IPS-18a (cell line): ENCODE results near the gene LPAR1.

Source experiments
- H3K27ac ChIP-seq: one replicate; pipeline ENCODE4 v1.5.1; 2013; ENCODE audit warnings: low read length
- H3K27me3 ChIP-seq: one replicate; pipeline ENCODE4 v1.6.1; 2013; ENCODE audit warnings: mild to moderate bottlenecking, low read length; ENCODE audit not compliant: control insufficient read depth, insufficient read depth
- H3K36me3 ChIP-seq: one replicate; pipeline ENCODE4 v1.6.1; 2013; ENCODE audit warnings: low read depth, low read length; ENCODE audit not compliant: control insufficient read depth
- H3K4me1 ChIP-seq: one replicate; pipeline ENCODE4 v1.6.1; 2013; ENCODE audit warnings: low read depth, low read length; ENCODE audit not compliant: control insufficient read depth
- H3K4me3 ChIP-seq: one replicate; pipeline ENCODE4 v1.5.1; 2013; ENCODE audit warnings: low read length
- H3K9ac ChIP-seq: one replicate; pipeline ENCODE4 v1.6.1; 2013; ENCODE audit warnings: mild to moderate bottlenecking, low read length, moderate library complexity
- H3K9me3 ChIP-seq: one replicate; pipeline ENCODE4 v1.6.1; 2013; ENCODE audit warnings: low read depth, low read length; ENCODE audit not compliant: control insufficient read depth

Gene LPAR1

GRCh38 chr9:110932863-110933262, 105.4 kb downstream of the LPAR1 start:
- no peaks in the 10 kb centered on the region for H3K36me3 ChIP-seq
- no peaks in the 10 kb centered on the region for H3K9me3 ChIP-seq
- H3K27me3 ChIP-seq, result no peaks in the 10 kb centered on the region
- no peak overlapping the region for H3K27ac ChIP-seq
- H3K4me3 ChIP-seq, result no peak overlapping the region
- H3K4me1 ChIP-seq, result no peaks in the 10 kb centered on the region
- no peak overlapping the region for H3K9ac ChIP-seq

- Histone ChIP-seq H3K9me3 (no peaks in the 10 kb centered on the region), H3K27me3 (no peaks in the 10 kb centered on the region), H3K4me1 (no peaks in the 10 kb centered on the region), H3K27ac (no peak overlapping the region), H3K9ac (no peak overlapping the region), H3K4me3 (no peak overlapping the region), H3K36me3 (no peaks in the 10 kb centered on the region)
Measured at GRCh38 chr9:110928599-110928998, 109.7 kb downstream of the LPAR1 start.

- Histone ChIP-seq H3K4me3 (no peak overlapping the region), H3K36me3 (no peaks in the 10 kb centered on the region), H3K9ac (no peak overlapping the region), H3K4me1 (no peaks in the 10 kb centered on the region), H3K9me3 (no peaks in the 10 kb centered on the region), H3K27me3 (no peaks in the 10 kb centered on the region), H3K27ac (no peak overlapping the region)
Measured at GRCh38 chr9:110926828-110927487, 111.3 kb downstream of the LPAR1 start.

DNA sequence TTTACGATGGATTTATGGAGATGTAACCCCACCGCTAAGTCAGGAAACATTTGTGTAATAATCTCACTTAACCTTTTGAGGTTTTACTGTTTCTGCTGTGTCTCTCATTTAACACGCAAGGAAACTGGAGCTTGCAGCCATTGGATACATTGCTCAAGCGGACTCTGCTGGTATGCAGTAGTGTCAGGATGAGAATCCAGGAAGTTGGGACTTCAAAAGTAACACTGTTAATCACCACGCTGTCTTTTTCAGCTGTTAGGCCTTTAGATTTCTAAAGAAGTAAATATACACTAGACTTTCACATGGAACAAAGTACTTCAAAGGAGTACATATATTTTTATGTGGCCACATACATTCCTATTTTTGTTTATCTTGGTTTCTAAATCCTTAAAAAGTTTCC, 114.7 kb downstream of the LPAR1 start:
- Histone ChIP-seq H3K4me1 (no peaks in the 10 kb centered on the region), H3K4me3 (no peak overlapping the region), H3K27me3 (no peaks in the 10 kb centered on the region)

GRCh38 chr9:110922145-110922544, 116.1 kb downstream of the LPAR1 start:
- Histone ChIP-seq H3K4me3 (no peak overlapping the region), H3K9me3 (no peaks in the 10 kb centered on the region), H3K4me1 (no peaks in the 10 kb centered on the region), H3K27me3 (no peaks in the 10 kb centered on the region), H3K36me3 (no peaks in the 10 kb centered on the region), H3K27ac (no peak overlapping the region), H3K9ac (no peak overlapping the region)

More for the DNA sequence above, 114.7 kb downstream of the LPAR1 start:
- H3K9ac ChIP-seq, result no peak overlapping the region
- H3K36me3 ChIP-seq, result no peaks in the 10 kb centered on the region
- H3K27ac ChIP-seq, result no peak overlapping the region
- no peaks in the 10 kb centered on the region for H3K9me3 ChIP-seq

DNA sequence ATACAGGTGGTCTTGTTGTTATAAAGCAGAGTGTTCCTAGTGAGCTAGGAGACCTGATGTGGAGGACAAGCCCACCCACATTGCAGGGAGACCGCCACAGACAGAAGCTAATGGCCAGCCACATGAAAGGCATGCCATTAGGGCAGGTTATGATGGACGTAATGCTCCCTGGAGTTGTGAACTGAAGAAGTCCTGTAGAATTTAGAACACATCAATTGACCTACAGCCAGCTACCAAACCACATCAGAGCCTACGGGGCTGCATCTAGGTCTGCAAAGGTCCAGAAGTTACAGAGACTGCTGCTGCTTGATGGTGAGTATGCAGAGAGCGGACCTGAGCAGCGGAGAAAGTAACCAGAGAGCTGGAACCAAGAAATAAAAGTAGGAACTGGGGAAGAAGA, 116.6 kb downstream of the LPAR1 start:
- no peak overlapping the region for H3K27ac ChIP-seq
- no peaks in the 10 kb centered on the region for H3K36me3 ChIP-seq
- no peaks in the 10 kb centered on the region for H3K9me3 ChIP-seq
- no peak overlapping the region for H3K9ac ChIP-seq
- H3K27me3 ChIP-seq, result no peaks in the 10 kb centered on the region
- H3K4me3 ChIP-seq, result no peak overlapping the region
- H3K4me1 ChIP-seq, result no peaks in the 10 kb centered on the region

DNA sequence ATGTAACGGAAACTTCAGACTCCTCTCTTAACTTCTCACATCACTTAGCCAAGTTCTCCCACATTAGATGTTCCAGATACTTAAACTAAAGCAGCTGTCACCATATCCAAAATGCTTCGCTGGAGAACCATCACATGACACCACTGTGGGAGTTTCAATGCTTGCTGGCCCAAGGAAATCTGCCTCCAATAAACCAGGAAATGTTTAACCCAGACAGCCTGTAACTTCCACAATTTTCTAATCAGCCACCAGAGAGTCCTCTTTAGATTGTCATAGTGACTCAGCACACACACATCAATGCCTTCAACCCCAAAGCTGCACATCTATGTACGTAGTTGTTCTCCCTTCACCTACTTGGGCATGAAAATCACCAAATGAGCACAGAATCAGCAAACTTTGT, 118.7 kb downstream of the LPAR1 start:
- H3K4me3 ChIP-seq, result no peak overlapping the region
- no peaks in the 10 kb centered on the region for H3K4me1 ChIP-seq
- H3K9me3 ChIP-seq, result no peaks in the 10 kb centered on the region
- no peak overlapping the region for H3K27ac ChIP-seq
- no peaks in the 10 kb centered on the region for H3K27me3 ChIP-seq
- H3K9ac ChIP-seq, result no peak overlapping the region
- H3K36me3 ChIP-seq, result no peaks in the 10 kb centered on the region

GRCh38 chr9:110919050-110919435, 119.2 kb downstream of the LPAR1 start:
- H3K9ac ChIP-seq, result no peak overlapping the region
- no peak overlapping the region for H3K4me3 ChIP-seq
- no peaks in the 10 kb centered on the region for H3K36me3 ChIP-seq
- H3K27me3 ChIP-seq, result no peaks in the 10 kb centered on the region
- no peak overlapping the region for H3K27ac ChIP-seq
- no peaks in the 10 kb centered on the region for H3K9me3 ChIP-seq
- H3K4me1 ChIP-seq, result no peaks in the 10 kb centered on the region

DNA sequence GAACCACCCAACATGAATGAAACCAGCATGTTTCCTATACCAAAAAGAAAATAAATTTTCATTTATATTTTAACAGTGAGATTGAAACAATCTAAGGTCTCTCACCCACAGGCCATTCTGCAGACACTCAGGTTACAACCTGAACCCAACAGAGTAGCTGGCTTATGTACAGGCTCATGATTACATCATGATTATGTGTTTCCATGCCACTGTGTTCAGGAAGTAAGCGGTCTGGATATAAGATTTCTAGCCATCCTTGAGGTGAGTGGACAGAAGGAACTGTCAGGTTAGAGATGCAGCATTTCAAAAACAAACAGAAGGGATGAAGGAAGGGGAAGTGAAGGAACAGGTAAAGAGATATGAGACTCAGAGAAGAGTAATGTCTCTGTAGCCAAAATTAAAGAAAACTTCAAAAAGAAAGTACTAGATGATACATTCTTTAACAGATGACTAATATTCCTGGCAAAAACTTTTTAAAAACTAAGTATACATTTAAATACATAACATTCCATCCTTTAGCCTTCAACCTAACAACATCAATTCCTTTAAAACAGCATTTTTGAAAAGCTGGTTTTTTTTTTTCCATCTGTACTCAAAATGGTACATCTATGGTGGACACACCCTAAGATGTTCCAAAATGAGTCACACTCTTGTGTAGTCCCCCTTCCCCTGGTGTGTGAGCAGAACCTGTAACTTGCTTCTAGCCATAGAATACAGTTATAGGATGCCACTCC, 119.8 kb downstream of the LPAR1 start:
- Histone ChIP-seq H3K36me3 (no peaks in the 10 kb centered on the region), H3K27ac (no peak overlapping the region), H3K9ac (no peak overlapping the region), H3K4me1 (no peaks in the 10 kb centered on the region), H3K4me3 (no peak overlapping the region), H3K27me3 (no peaks in the 10 kb centered on the region), H3K9me3 (no peaks in the 10 kb centered on the region)

DNA sequence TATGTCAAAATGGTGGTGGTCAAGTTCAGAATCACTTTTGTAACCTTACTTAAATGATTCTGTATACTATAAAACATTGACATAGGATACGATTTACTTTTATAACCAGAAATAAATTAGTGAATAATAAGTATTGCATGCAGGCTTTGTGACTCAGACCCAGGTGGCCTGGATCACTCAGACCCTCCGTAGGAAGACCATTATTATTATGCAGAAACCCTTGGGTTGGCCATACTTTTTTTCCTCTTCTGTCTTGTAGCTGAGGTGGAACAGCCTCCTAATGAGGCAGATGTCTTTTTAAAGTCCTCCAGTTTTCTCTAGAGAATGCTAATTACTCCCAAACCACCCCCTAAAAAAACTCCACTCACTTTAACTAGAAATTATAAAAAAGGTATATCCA, 121.9 kb downstream of the LPAR1 start:
- no peaks in the 10 kb centered on the region for H3K27me3 ChIP-seq
- H3K36me3 ChIP-seq, result no peaks in the 10 kb centered on the region
- H3K27ac ChIP-seq, result no peak overlapping the region
- no peak overlapping the region for H3K4me3 ChIP-seq
- H3K9ac ChIP-seq, result no peak overlapping the region
- H3K4me1 ChIP-seq, result no peaks in the 10 kb centered on the region
- H3K9me3 ChIP-seq, result no peaks in the 10 kb centered on the region

GRCh38 chr9:110912419-110913291, 125.6 kb downstream of the LPAR1 start:
- H3K27ac ChIP-seq, result no peak overlapping the region
- H3K4me3 ChIP-seq, result no peak overlapping the region
- no peaks in the 10 kb centered on the region for H3K27me3 ChIP-seq
- H3K36me3 ChIP-seq, result no peaks in the 10 kb centered on the region
- peaks cover 5% of the 10 kb centered on the region for H3K9me3 ChIP-seq
- no peak overlapping the region for H3K9ac ChIP-seq
- H3K4me1 ChIP-seq, result no peaks in the 10 kb centered on the region
